ENCODE measurements around the gene NFASC. TPM values are rescaled to one million over a fixed set of nuclear protein-coding genes. Genes with fewer than 3 reads are reported as not detected.

Gene NFASC
- total RNA-seq, 1 donor from 2014 or later: 0.80 TPM

DNA sequence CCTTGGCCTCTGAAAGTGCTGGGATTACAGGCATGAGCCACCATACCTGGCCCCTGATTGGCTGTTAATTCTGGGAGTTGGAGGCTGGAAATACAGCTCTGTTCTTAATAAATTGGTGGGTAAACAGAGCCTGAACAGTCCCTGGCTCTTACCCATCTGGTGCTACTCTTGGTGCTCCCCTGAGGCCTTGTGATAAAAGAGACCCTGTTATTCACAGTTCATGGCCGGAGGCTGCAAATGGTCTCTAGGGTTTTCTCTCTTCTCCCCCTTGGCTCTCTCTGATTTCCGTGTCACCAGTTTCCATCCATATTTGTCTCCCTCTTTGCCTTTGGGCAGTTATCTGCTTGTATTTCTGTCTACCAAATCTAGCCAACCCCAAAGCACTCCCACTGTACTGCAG lies 17.2 kb downstream of the NFASC start:
- DNase-seq (ENCODE audit: low read depth): no peak

DNA sequence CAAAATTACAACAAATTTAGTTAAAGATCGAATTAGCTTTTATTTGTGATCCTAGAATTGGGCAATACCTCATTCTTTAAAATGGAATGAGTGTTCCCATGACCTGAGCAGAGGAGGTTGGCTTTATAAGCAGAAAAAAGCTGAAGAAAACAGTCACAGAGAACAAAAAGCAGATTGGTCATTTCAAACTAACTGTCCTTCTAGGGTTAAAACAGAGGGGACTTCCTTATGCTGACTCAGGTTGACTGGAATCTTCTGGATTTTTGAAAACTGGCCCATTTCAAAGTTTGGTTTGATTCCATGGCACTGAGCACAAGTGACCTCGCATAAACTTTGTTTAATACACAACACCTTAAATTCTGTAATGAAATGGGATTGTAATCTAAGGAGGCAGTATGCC lies 17.6 kb downstream of the NFASC start:
- no peak for DNase-seq (ENCODE audit: low read depth)

DNA sequence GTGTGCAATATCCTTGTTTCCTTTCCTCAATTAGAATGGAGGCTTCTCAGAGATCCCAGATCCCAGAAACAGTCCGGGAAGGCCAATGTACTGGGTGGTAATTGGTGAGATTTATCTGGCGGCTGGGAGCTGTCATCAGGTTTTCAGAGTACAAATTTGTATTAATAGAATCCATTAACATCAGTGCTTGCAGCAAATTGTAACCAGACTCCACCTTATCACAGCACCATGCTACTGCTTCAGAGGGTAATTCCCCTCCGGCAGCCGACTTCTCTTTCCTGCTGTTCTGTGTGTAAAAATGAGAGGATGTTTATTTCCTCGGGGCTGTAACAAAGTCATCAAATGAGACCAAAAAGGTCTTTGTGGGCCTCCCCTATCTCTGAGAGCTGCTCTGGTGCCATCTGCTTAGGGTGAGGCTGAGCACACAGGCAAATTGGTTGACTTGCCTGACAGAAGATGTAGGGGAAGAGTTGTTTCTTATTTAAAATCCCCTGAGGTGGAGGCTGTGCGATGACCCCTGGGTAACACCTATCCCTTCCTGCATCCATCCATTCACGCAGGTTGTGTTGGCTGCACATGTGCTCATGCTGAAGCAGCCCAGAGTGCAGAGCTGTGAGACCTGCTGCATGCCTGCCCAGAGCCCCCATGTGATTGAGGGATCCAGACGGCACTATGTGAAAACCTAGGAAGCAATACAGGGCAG lies 19.2 kb downstream of the NFASC start:
- DNase-seq (ENCODE audit: low read depth): no peak

DNA sequence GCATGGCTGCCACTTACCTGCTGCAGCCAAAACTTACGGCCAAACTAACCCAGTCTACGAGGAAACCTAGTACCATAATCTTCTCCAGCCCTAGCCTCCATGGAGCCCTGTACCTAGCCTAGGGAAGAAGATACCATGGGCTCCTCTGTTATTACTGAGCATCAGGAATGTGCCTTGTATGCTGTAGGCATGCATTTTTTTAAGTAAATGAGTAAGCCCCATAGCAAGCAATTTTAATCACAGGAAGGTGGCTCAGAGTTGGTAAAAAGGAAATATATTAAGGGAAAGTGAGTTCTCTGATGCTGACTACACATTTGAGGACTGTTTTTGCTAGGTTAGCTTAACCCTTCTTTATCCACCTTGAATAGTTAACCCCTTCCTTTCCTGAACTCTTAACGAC lies 21.2 kb downstream of the NFASC start:
- DNase-seq (ENCODE audit: low read depth): no peak

DNA sequence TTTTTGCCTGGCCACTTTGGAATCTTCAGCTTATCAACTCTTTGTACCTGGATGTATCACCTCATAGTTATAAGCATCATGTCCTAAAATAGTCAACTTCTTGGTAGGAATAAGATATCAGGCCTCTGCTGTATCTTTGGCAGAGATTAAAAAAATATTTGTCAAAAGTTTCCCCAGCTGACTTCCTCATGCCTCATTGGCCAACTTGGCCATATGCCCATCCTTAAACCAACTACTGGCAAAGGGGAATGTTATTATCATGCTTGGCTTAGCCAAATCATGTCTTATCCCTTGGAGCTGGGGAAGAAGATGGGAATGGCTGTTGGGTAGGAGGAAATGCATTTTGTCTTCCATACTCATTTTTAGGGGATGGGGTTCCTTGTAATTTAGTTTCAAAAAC lies 23.4 kb downstream of the NFASC start:
- no peak for DNase-seq (ENCODE audit: low read depth)

DNA sequence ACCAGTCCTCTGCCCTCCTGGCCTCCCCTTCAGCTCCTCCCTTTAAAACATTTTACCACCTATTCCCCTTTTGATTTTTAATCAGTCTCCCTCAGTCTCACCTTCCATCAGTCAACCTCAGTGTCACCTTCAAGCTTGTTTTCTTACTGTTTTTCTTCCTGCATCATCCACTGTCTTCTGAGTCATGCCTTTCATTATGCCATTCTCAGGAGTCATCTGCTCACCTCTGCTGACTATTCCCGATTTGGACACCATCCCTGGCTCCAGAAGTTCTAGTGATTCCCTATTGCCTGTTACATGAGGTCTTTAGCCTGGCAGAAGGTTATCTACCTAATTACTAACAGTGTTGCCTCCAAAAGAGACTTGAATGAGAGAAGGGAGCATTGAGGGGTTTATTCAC lies 23.9 kb downstream of the NFASC start:
- no peak for DNase-seq (ENCODE audit: low read depth)

DNA sequence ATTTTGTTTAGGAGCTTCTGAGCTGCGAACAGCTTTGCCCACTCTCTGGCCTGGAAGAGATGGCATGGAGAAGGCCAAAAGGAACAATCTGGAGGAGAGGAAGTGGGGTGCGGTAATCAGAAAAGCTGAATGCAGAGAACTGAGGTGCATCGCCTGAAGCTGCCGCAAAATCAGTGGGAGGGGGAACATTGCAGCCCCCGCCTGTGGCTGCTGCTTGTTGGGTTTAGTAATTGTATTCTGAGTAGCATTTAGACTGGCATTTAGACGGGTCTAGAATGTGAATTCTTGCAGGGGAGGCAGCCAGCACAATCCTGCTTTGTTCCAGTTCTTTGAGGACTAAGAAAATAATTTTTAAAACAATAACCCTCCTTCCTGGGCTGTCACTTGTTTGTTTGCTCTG lies 25.4 kb downstream of the NFASC start:
- DNase-seq (ENCODE audit: low read depth): no peak

DNA sequence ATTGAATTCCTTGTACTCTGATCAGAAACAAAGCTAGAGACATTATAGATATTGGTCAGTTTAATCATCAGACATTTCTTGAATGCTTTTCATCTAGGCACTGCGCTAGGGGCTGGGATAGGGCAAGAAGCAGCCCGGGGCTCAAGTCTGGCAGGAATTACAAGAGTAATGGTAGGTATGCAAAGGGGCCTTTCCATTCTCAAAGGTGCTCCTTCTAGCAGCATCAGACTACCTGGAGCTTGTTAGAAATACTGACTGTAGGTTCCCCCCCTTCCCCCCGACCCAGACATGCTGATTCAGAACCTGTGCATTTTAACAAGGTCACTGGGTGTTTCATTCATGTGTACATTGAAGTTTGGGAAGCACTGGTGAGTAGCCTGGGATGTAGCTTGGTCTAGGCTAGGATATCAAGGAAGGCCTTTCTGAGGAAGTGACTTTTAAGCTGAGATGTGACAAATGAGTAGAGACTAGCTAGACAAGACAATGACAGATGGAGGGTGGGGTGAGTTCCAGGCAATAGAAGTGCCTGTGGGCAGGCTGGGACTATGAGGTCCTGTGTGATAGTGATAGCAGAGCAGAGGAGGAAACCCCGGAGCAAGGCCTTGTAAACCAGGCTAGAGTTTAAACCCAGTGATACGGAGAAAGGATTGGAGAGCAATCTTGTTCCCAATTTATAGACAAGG lies 26.3 kb downstream of the NFASC start:
- no peak for DNase-seq (ENCODE audit: low read depth)

DNA sequence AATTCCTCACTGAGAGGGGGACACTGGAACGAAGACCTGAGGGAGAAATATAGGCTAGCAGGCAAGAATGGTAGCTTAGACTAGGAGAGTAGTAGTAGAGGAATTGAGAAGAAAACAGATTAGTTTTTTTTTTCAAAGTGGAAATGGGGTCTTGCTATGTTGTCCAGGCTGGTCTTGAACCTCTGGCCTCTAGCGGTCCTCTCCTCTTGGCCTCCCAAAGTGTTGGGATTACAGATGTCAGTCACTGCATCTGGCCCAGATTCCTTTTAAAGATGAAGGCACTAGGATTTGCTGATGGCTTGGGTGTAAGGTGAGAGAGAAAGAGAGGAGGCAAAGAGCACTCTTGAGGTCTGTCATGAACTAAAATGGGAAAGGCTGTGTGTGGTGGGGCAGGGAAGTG lies 30.1 kb downstream of the NFASC start:
- no peak for DNase-seq (ENCODE audit: low read depth)

DNA sequence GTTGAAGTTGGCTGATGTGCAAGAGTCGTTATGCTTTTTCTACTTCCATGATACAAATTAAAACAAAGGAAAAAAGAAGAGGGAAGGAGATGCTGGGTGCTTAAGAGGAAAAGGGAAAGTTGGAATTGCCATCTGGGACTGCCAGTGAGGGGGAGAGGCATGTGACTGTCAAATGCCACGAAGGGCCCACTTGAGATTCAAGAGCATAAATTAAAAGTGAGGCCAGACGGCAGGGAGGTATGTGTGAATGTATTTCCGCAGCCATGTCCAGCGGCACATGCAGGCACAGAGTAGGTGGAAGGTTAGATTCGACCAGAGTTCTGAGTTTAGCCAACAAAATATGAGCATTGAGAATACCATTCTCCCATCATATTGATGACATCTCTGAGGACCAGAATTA lies 32.0 kb downstream of the NFASC start:
- DNase-seq (ENCODE audit: low read depth): no peak

DNA sequence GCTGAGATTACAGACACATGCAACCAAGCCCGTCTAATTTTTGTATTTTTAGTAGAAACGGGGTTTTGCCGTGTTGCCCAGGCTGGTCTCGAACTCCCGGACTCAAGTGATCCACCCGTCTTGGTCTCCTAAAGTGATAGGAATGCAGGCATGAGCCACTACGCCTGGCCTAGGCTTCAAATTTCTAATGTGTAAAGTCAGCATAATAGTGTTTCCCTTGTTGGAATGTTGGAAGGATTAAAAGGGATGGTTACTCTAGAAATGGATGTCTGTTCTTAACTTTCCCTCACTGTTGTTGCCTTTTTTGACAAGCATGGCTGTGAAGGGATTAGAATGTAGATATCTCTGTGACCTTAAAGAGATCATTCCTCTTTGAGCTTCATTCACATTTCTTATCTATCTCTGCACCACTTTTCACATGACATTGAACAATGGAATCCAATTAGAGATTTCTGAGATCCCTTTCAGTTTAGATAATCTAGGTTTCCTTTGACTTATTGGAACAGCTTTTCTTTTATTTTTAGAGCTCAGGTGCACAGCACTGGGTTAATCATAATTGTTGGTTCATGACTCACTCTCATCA lies 33.7 kb downstream of the NFASC start:
- no peak for DNase-seq (ENCODE audit: low read depth)

DNA sequence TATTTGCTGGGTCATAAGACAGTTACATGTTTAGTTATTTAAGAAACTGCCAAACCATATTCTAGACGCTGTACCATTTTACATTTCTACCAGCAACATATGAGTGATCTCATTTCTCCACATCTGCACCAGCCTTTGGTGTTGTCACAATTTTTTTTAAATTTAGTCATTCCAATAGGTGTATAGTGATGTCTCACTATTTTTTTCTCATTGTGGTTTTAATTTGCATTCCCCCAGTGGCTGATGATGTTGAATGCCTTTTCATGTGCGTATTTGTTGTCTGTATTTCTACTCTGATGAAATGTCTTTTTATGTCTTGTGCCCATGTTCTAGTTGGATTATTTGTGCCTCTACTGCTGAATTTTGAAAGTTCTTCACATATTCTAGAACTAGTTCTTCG lies 38.4 kb downstream of the NFASC start:
- no peak for DNase-seq (ENCODE audit: low read depth)

DNA sequence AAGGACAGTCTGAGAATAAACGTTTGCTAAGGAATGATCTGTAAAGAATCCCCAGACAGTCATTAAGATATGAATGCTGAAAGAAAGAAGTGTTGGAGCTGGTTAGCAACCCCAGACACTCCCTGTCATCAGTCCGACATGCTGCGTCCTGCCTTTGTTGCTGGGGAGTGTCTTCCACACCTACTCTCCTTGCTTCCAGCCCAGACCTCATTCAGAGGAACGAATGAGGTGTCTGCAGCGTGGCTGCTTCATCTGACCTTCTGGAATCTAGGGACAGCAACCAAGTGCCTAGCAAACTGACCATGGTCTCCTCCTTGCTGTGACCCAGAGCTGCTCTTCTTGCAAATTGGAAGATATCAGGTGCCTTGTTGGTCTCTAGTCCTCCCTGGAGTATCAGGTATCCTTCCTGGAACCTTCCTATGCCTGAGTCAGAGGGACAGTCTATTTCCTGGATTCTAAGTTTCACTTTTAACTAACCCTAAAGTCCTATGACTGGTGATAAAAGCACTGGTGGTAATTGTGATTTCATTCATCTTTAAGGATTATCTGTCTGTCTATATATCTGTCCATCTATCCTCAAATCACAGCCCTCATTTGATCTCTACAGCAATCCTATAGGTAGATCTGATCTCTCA lies 45.3 kb downstream of the NFASC start:
- DNase-seq (ENCODE audit: low read depth): no peak

DNA sequence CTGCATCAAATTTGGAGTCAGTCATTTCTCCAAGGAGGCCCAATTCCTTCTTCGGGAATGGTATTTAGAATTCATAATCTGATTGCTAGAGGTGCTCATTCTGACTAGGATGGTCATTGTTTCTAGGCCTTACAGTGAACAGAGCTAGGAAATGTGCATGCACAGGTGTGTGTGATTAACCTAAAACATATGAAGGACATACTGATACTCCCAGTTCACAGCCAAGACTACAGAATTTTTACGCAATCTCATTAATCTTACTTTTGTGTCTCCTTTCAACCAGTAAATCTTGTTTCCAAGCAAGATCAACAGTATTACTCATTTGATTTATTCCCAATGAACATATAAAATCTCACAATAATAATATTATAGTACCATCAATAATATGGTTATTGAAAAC lies 47.1 kb downstream of the NFASC start:
- no peak for DNase-seq (ENCODE audit: low read depth)

DNA sequence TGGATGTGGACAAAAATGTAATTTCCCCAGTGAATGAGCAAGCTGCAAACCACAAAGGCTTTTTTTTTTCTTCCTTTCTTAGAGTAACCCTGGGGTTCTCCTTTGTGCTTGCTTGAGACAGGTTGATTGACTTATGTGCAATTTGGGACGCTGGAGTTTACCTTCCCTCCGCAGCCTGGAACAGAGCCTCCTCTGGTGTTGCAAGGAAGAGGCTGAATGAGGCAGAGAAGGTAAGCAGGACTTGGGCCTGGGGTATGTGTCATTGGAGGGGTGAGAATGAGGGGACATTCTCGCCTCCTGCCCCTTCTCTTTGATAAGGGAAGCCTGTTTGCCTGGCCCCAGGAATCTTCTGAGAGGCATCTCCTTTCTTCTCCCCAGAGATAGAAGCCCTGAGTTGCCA lies 49.8 kb downstream of the NFASC start:
- DNase-seq (ENCODE audit: low read depth): no peak

DNA sequence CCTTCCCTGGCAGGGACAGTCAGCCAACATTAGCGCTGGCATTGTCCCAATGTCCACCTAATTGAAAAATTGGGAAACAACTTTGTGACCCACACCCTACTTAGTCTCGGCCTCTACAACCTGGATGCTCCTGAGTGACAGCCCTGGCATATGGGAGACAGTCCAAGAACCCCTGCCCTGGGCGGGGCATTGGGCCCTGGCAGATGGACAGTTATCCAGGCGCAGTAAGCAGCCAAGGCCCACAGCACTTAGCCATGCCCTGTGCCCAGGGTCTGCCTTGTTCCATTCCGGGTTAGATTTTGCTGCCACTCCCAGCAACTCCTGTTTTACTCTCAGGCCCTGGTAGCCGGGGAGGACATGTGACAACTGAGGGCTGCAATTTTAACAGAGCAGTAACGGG lies 50.3 kb downstream of the NFASC start:
- DNase-seq (ENCODE audit: low read depth): no peak

DNA sequence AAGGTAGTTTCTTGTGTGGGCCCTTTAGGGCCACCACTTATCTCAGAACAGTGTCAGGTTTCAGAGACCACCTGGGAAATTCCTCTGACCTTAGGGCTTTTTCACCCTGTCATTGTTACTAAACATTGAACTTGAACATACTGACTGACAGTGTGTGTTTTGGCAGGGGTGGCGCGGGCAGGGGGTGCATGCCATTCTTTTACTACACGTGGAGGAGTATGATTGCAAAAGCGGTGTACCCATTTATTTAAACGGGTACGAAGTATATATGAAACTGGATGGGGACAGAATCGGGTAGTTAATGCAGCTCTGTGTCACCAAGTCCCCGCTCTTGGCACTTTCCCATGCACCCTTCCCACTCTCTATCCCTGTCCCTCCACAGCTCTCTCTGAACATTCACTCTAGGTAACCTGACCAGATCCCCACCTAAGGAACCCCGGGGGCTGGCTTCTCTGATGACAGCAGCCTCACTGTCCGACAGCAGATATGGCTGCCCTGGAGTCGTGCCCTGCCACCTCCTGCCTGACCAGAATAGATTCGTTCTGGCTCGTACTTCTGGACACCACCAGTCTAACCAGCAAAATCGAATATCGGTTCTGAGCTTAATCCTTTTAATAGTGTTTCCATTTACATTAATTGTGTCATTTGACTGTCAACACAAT lies 51.3 kb downstream of the NFASC start:
- no peak for DNase-seq (ENCODE audit: low read depth)

DNA sequence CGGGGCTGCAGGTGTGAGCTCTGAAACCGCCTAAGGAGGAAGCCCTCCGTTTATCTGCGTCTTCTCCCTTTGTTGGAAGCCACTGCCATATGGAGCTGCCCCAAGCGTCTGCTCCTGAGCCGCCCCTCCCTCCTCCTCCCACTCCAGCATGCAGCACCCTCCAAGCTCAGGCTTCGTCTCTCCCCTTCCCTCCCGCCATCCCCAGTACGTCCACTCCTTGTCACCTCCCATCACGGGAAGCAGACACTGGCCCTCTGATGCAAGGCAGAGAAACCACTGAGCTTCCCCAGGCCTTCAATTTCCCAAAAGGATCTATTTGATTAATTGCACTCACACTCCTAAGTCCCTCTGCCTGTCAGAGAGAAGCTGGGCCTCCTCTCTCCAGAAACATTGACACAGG lies 52.5 kb downstream of the NFASC start:
- no peak for DNase-seq (ENCODE audit: low read depth)

DNA sequence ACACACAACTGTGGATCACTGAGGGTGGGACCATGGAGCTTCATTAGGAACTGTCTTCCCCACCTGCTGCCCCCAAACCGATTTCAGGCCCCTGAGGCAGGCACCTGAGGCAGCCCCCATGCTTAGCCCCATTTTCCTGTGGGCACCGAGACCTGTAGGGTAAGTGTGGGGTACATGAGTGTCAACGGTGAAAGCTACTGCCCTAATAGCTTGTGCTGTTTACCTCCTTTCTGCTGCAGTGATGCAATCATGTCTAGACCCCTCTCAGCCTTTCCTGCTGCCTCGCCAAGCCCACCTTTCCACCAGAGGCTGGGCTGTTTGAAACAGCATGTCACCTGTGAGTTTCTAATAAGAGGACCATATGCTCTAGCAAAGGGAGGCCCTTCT lies 53.0 kb downstream of the NFASC start:
- no peak for DNase-seq (ENCODE audit: low read depth)

DNA sequence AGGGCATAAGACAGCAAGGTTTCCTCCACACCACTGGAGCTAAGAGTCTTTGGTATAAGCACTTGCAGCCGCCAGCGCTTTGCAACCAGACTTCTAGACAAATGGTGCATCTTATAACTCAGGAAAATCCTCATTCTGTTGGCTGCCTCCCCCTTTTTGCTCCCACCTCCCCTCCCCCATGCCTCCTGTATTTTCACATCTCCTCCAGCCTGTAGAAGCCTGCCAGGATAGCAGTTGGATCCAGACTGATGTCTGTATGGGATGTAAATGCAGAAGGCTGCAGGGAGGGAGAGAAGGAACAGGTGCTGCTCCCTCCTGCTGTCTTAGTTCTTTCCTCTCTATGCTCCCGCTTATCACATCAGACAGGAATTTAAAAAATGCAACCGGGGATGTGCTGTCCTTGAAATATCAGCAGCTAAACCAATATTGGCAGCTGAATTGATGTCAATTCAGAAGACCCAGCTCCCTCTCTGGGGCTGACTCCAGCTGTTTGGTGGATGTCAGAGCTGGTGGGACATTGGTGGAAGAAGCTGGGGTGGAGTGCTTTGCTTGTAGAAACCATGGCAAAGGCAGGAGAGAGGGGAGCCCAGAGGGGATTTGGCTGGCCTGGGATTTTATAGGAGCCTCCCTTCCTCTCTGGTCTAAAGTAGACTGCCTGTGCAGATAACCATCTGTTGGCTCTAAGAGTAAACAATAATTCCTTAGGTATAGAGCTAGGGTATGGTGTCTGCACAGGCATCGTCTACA lies 53.5 kb downstream of the NFASC start:
- DNase-seq (ENCODE audit: low read depth): peak; percentile 75

DNA sequence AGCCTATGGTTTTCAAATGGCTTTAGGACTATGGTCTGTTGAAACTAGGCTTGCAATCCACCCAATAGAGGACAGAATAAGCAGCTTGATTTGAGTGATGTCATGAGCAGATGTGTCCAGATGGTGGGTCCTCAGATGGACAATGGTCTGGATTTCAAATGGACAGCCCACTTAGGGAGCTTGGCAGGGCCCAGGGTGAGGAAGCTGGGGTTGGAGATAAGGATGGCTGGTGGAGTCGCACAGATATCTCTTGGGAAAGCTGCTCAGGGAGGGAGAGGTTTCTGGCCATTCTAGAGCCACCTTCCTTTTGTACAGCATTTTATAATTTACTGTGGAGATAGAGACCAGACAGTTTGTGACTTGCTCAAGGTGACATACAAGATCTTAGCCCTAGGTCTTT lies 55.0 kb downstream of the NFASC start:
- no peak for DNase-seq (ENCODE audit: low read depth)
